ENCODE results near the gene MRRF. TPM values are rescaled to one million over a fixed set of nuclear protein-coding genes. Genes with fewer than 3 reads are reported as not detected.

MRRF gene
- total RNA-seq, 1 donor from 2014 or later: 44.4 TPM

DNA sequence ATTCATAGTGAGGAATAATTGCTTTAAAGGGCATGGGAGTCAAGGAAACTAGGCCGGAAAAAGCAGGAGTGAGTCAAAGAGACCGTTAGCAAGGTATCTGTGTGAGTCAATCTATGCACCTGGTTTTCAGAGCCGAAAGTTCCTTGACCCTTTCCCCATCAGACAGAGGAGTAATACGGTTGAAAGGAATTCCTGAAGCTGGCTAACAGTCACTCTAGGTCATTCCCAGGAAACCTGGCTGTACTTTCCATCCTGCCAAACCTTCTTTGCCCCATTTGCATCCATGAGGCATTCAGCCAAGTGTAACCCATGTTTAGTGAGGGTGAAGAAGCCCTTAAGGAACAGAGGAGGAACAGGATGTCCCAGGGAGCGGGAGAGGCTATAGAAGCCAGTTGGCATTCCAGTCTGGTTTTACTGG is 16.2 kb upstream of the MRRF start:
- Mint-ChIP-seq H3K27me3 (ENCODE audit: insufficient read depth, low read depth) (no peaks in the 10 kb centered on the region), H3K4me3 (no peak overlapping the region), H3K27ac (no peak overlapping the region), H3K4me1 (no peaks in the 10 kb centered on the region), H3K36me3 (peaks cover 15% of the 10 kb centered on the region), H3K9me3 (no peaks in the 10 kb centered on the region)
- H4K20me1 ChIP-seq (ENCODE audit: low read depth): peaks cover 8% of the 10 kb centered on the region
- H3K27me3 ChIP-seq: no peaks in the 10 kb centered on the region
- H3K27ac ChIP-seq: no peak overlapping the region
- no peak overlapping the region for H3K4me3 ChIP-seq
- H3F3A ChIP-seq (ENCODE audit: low read depth): no peaks in the 10 kb centered on the region
- peaks cover 5% of the 10 kb centered on the region for H3K36me3 ChIP-seq
- H3K9ac ChIP-seq: no peak overlapping the region
- H3K4me1 ChIP-seq: no peaks in the 10 kb centered on the region
- TF ChIP-seq, protein P1, sequence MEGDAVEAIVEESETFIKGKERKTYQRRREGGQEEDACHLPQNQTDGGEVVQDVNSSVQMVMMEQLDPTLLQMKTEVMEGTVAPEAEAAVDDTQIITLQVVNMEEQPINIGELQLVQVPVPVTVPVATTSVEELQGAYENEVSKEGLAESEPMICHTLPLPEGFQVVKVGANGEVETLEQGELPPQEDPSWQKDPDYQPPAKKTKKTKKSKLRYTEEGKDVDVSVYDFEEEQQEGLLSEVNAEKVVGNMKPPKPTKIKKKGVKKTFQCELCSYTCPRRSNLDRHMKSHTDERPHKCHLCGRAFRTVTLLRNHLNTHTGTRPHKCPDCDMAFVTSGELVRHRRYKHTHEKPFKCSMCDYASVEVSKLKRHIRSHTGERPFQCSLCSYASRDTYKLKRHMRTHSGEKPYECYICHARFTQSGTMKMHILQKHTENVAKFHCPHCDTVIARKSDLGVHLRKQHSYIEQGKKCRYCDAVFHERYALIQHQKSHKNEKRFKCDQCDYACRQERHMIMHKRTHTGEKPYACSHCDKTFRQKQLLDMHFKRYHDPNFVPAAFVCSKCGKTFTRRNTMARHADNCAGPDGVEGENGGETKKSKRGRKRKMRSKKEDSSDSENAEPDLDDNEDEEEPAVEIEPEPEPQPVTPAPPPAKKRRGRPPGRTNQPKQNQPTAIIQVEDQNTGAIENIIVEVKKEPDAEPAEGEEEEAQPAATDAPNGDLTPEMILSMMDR (IDR thresholded peaks at IDR 0.05): no peak
- TF ChIP-seq EZH2 (IDR thresholded peaks at IDR 0.05): no peak
- TF ChIP-seq EZH2phosphoT487 (IDR thresholded peaks at IDR 0.05): no peak
- no peak for DNase-seq (ENCODE audit: low spot score)
- no peaks in the 10 kb centered on the region for H3K79me2 ChIP-seq (ENCODE audit: low read depth)
- H3K4me2 ChIP-seq: no peak overlapping the region
- H2AFZ ChIP-seq (replicated peaks): no peak overlapping the region
- H3K9me3 ChIP-seq (ENCODE audit: low read depth): no peaks in the 10 kb centered on the region

DNA sequence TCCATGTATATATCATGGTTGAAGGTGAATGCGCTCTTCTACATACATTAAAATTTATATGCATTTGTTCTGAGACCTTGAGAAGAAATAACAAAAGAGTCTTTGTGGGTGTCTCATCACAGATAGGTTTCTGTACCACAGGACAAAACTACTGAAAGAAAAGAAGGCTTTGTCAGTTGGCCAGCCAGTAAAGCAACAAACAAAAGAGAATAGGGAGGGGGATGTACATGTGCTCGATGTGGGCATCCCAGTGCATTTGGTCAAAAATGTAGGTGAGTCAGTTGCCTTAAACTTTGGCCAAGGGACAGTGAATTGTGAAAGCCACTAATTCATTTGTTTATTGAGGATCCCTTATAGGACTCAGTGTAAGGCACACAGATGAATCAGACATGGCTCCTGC is 13.3 kb upstream of the MRRF start:
- no peak overlapping the region for H3K9ac ChIP-seq
- peaks cover 5% of the 10 kb centered on the region for H3K36me3 Mint-ChIP-seq
- H3K27me3 ChIP-seq: no peaks in the 10 kb centered on the region
- no peaks in the 10 kb centered on the region for H3K27me3 Mint-ChIP-seq (ENCODE audit: insufficient read depth, low read depth)
- H3K4me2 ChIP-seq: no peak overlapping the region
- H3K9me3 ChIP-seq (ENCODE audit: low read depth): no peaks in the 10 kb centered on the region
- H3K4me1 Mint-ChIP-seq: no peaks in the 10 kb centered on the region
- H3K27ac Mint-ChIP-seq: no peak overlapping the region
- no peaks in the 10 kb centered on the region for H3K79me2 ChIP-seq (ENCODE audit: low read depth)
- H3K4me3 Mint-ChIP-seq: no peak overlapping the region
- no peak for DNase-seq (ENCODE audit: low spot score)
- no peak overlapping the region for H3K4me3 ChIP-seq
- H4K20me1 ChIP-seq (ENCODE audit: low read depth): peaks cover 8% of the 10 kb centered on the region
- no peaks in the 10 kb centered on the region for H3F3A ChIP-seq (ENCODE audit: low read depth)
- no peak overlapping the region for H3K27ac ChIP-seq
- H2AFZ ChIP-seq (replicated peaks): no peak overlapping the region
- H3K36me3 ChIP-seq: peaks cover 5% of the 10 kb centered on the region
- H3K4me1 ChIP-seq: no peaks in the 10 kb centered on the region
- TF ChIP-seq EZH2 (IDR thresholded peaks at IDR 0.05): no peak
- no peak for TF ChIP-seq EZH2phosphoT487 (IDR thresholded peaks at IDR 0.05)
- TF ChIP-seq, protein P1 (IDR thresholded peaks at IDR 0.05): no peak
- no peaks in the 10 kb centered on the region for H3K9me3 Mint-ChIP-seq

DNA sequence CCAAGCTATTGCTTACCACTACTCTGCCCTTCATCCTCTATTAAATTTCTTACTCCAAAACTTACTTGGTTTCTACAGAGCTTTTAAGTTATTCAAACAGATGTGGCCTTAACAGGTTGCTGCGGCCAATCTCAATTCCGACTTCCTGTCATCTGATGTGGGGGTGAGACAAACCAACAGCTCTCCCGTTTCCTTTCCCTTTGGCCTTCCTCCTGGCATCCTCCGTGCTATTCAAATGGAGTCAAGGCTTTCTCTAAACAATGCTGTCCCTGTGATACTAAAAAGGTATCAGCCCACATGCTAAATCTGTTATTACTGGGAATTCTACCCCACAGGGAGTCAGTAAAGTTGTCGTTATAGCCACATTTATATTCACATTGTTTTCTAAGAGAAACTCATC is 11.9 kb upstream of the MRRF start:
- no peaks in the 10 kb centered on the region for H3K9me3 Mint-ChIP-seq
- no peak overlapping the region for H3K4me3 Mint-ChIP-seq
- Histone ChIP-seq H3K27ac (no peak overlapping the region), H2AFZ (replicated peaks) (no peak overlapping the region), H3K79me2 (ENCODE audit: low read depth) (no peaks in the 10 kb centered on the region), H3K9ac (no peak overlapping the region), H3K36me3 (peaks cover 5% of the 10 kb centered on the region), H4K20me1 (ENCODE audit: low read depth) (peaks cover 8% of the 10 kb centered on the region), H3K4me2 (no peak overlapping the region), H3K9me3 (ENCODE audit: low read depth) (no peaks in the 10 kb centered on the region), H3K4me3 (no peak overlapping the region), H3K27me3 (no peaks in the 10 kb centered on the region), H3F3A (ENCODE audit: low read depth) (no peaks in the 10 kb centered on the region), H3K4me1 (no peaks in the 10 kb centered on the region)
- H3K27ac Mint-ChIP-seq: no peak overlapping the region
- TF ChIP-seq EZH2 (IDR thresholded peaks at IDR 0.05) (no peak), EZH2phosphoT487 (IDR thresholded peaks at IDR 0.05) (no peak)
- TF ChIP-seq, protein P1 (IDR thresholded peaks at IDR 0.05): no peak
- no peaks in the 10 kb centered on the region for H3K4me1 Mint-ChIP-seq
- no peak for DNase-seq (ENCODE audit: low spot score)
- H3K27me3 Mint-ChIP-seq (ENCODE audit: insufficient read depth, low read depth): no peaks in the 10 kb centered on the region
- peaks cover 5% of the 10 kb centered on the region for H3K36me3 Mint-ChIP-seq
